AG04450 (cell line): Measurements from ENCODE around the gene POLR3A. TPM values are rescaled to one million over a fixed set of nuclear protein-coding genes. Genes with fewer than 3 reads are reported as not detected.

Source experiments
- CTCF ChIA-PET: fragments of 300-600, 350-600 bp; formaldehyde crosslinking; extraction: SDS; loops from one replicate; lab custom pipeline; 2022; ENCODE audit warnings: antibody characterized with exemption, inconsistent platforms; lab: Charles Lee
- POLR2A ChIA-PET: fragments of 350-600 bp; formaldehyde crosslinking; extraction: SDS; loops from one replicate; lab custom pipeline; 2021; ENCODE audit warnings: antibody characterized with exemption, inconsistent platforms; lab: Yijun Ruan, JAX
- DNase-seq: peaks from one replicate; pipeline ENCODE4 v3.0.0-alpha.2; 2011; ENCODE audit warnings: low read depth, low spot score
- H3K27ac ChIP-seq: one replicate; pipeline ENCODE4 v1.5.1; 2012; ENCODE audit warnings: low read depth, low read length, control low read depth
- H3K27me3 ChIP-seq: one replicate; pipeline ENCODE4 v1.6.0; 2012; ENCODE audit warnings: low read length; ENCODE audit not compliant: control insufficient read depth, insufficient read depth
- H3K4me3 ChIP-seq: 2 replicates; pipeline ENCODE4 v1.5.1; 2011; ENCODE audit warnings: mild to moderate bottlenecking, low read depth, low read length, control low read depth
- H3K9me3 ChIP-seq: 2 replicates; pipeline ENCODE4 v1.5.1; 2012; ENCODE audit warnings: low read length; ENCODE audit not compliant: control insufficient read depth, insufficient read depth
- CTCF ChIP-seq: IDR thresholded peaks from 2 replicates; pipeline ENCODE4 v1.5.1; 2011; ENCODE audit warnings: low read depth, low read length, control low read depth, inconsistent platforms
- polyA plus RNA-seq: library from polyadenylated mRNA; depleted of rRNA; stranded (reverse); fragments of >200 nt; gene quantifications from 2 replicates; pipeline ENCODE4 v1.2.3, GENCODE V29; 2011

Gene POLR3A
- polyA plus RNA-seq, 1 experiment = 16.3 TPM

- DNase-seq = no peak
- CTCF ChIA-PET = no interaction called here
- peak overlapping the region; percentile 39 for H3K27ac ChIP-seq
- no peak for TF ChIP-seq CTCF
- H3K9me3 ChIP-seq = no peaks in the 10 kb centered on the region
- POLR2A ChIA-PET = interaction anchor here (0.5 kb wide), 1 partner anchor 1034 kb away, joined by 3 read pairs; no protein-coding TSS in a partner anchor
- no peak overlapping the region for H3K4me3 ChIP-seq
- no peaks in the 10 kb centered on the region for H3K27me3 ChIP-seq
Observed at GRCh38 chr10:78044699-78045098, 15.4 kb upstream of the POLR3A start.

- no peaks in the 10 kb centered on the region for H3K9me3 ChIP-seq
- CTCF ChIA-PET = no interaction called here
- no peak overlapping the region for H3K4me3 ChIP-seq
- POLR2A ChIA-PET = no interaction called here
- DNase-seq = no peak
- peak overlapping the region; percentile 39 for H3K27ac ChIP-seq
- no peak for TF ChIP-seq CTCF
- no peaks in the 10 kb centered on the region for H3K27me3 ChIP-seq
Observed at GRCh38 chr10:78044179-78044578, 14.9 kb upstream of the POLR3A start.

GRCh38 chr10:78042752-78043104, 13.4 kb upstream of the POLR3A start:
- Histone ChIP-seq H3K27ac (no peak overlapping the region), H3K27me3 (no peaks in the 10 kb centered on the region), H3K4me3 (no peak overlapping the region), H3K9me3 (no peaks in the 10 kb centered on the region)
- ChIA-PET CTCF (no interaction called here), POLR2A (interaction anchor here (1.2 to 1.4 kb wide), 2 partner anchors 9 to 10 kb away, joined by 3 to 5 read pairs; partner anchors contain the start of gene RPS24)
- DNase-seq = no peak
- TF ChIP-seq CTCF = no peak

GRCh38 chr10:78042058-78042751, 12.9 kb upstream of the POLR3A start:
- no peak for DNase-seq
- no peaks in the 10 kb centered on the region for H3K27me3 ChIP-seq
- ChIA-PET CTCF (no interaction called here), POLR2A (interaction anchor here (0.7 to 1.4 kb wide), 3 partner anchors 8 to 330 kb away, joined by 3 to 5 read pairs (median 3); partner anchors contain the start of gene RPS24)
- H3K27ac ChIP-seq = peak overlapping the region; percentile 39
- no peak for TF ChIP-seq CTCF
- no peak overlapping the region for H3K4me3 ChIP-seq
- no peaks in the 10 kb centered on the region for H3K9me3 ChIP-seq
